A673 (cell line): Measurements from ENCODE around the gene TLE3. TPM values are rescaled to one million over a fixed set of nuclear protein-coding genes. Genes with fewer than 3 reads are reported as not detected.

Experiments used
- BruUV-seq: library from RNA; stranded (reverse); fragments of 400-500 nt; replicated peaks from 2 replicates; lab custom pipeline; 2021; lab: Mats Ljungman, UMichigan
- CTCF ChIA-PET: fragments of 300-600 bp; sonication (Branson Sonifier 250); formaldehyde crosslinking; loops from one replicate; lab custom pipeline; 2022; ENCODE audit warnings: antibody characterized with exemption; lab: Charles Lee
- POLR2A ChIA-PET: fragments of 300-600 bp; sonication (Branson Sonifier 250); formaldehyde crosslinking; loops from one replicate; lab custom pipeline; 2022; ENCODE audit warnings: antibody characterized with exemption; ENCODE audit not compliant: low non-redundant PET; lab: Charles Lee
- DNase-seq: peaks from one replicate; pipeline ENCODE4 v3.0.0-alpha.2; 2015; ENCODE audit warnings: low spot score
- H3K27ac ChIP-seq: fragments of 200-600 bp; sonication (generic); 2 replicates; pipeline ENCODE4 v1.5.1; 2016; ENCODE audit warnings: mixed run types, low read depth, mild to moderate bottlenecking, mixed read lengths, antibody characterized with exemption, low read length; ENCODE audit not compliant: poor library complexity, severe bottlenecking
- H3K27me3 ChIP-seq: fragments of 200-600 bp; sonication (generic); replicated peaks from 2 replicates; pipeline ENCODE4 v1.6.1; 2017; ENCODE audit warnings: mixed run types, low read depth, mild to moderate bottlenecking, mixed read lengths, antibody characterized with exemption, low read length; ENCODE audit not compliant: insufficient read depth, poor library complexity
- H3K36me3 ChIP-seq: fragments of 200-600 bp; sonication (generic); 2 replicates; pipeline ENCODE4 v1.6.1; 2016; ENCODE audit warnings: mixed run types, mild to moderate bottlenecking, mixed read lengths, antibody characterized with exemption, low read length; ENCODE audit not compliant: insufficient read depth, poor library complexity, severe bottlenecking
- H3K4me1 ChIP-seq: fragments of 200-600 bp; sonication (generic); 2 replicates; pipeline ENCODE4 v1.6.1; 2017; ENCODE audit warnings: mixed run types, mild to moderate bottlenecking, mixed read lengths, antibody characterized with exemption, low read length; ENCODE audit not compliant: insufficient read depth, poor library complexity, severe bottlenecking
- H3K4me3 ChIP-seq: fragments of 200-600 bp; sonication (generic); 2 replicates; pipeline ENCODE4 v1.5.1; 2016; ENCODE audit warnings: low read depth, mixed run types, mild to moderate bottlenecking, mixed read lengths, low read length; ENCODE audit not compliant: poor library complexity, severe bottlenecking
- H3K9me3 ChIP-seq: fragments of 200-600 bp; sonication (generic); 2 replicates; pipeline ENCODE4 v1.6.1; 2016; ENCODE audit warnings: mixed run types, low read depth, mild to moderate bottlenecking, mixed read lengths, antibody characterized with exemption, low read length; ENCODE audit not compliant: poor library complexity, severe bottlenecking
- CTCF ChIP-seq: fragments of 300-800, 200-600 bp; sonication (generic); conservative IDR thresholded peaks from 2 replicates; pipeline ENCODE4 v1.5.1; 2017; ENCODE audit warnings: low read depth, mild to moderate bottlenecking, antibody characterized with exemption, low read length, moderate library complexity, mixed read lengths
- EZH2 ChIP-seq: fragments of 200-600 bp; sonication (generic); IDR thresholded peaks from 2 replicates; pipeline ENCODE4 v1.6.1; 2017; ENCODE audit warnings: borderline replicate concordance, low read depth, mild to moderate bottlenecking, mixed read lengths, antibody characterized with exemption, low read length; ENCODE audit not compliant: poor library complexity, severe bottlenecking
- intact Hi-C: fragments of 100-400 bp; cut with micrococcal nuclease; formaldehyde crosslinking; loops from one replicate; pipeline ENCODE4 v1.10.0; 2022; ENCODE audit not compliant: unreplicated experiment
- total RNA-seq: library from RNA; stranded (reverse); gene quantifications from 2 replicates; pipeline ENCODE4 v1.2.3, GENCODE V29; 2021

TLE3 gene
- total RNA-seq, 1 experiment from 2014 or later: 90.4 TPM

- BruUV-seq: no TSS peak
- CTCF ChIA-PET: no interaction called here
- H3K27ac ChIP-seq: no peak overlapping the region
- POLR2A ChIA-PET: interaction anchor here (0.7 kb wide), 1 partner anchor 235 kb away, joined by 4 read pairs; no protein-coding TSS in a partner anchor
- H3K4me1 ChIP-seq: peaks cover 8% of the 10 kb centered on the region
- no peaks in the 10 kb centered on the region for H3K9me3 ChIP-seq
- H3K4me3 ChIP-seq: no peak overlapping the region
- intact Hi-C loops: no loop called here
- no peak for DNase-seq
- TF ChIP-seq EZH2 (no peak), CTCF (no peak)
- H3K36me3 ChIP-seq: no peaks in the 10 kb centered on the region
- H3K27me3 ChIP-seq: no peaks in the 10 kb centered on the region
These were observed 44.3 kb upstream of the TLE3 start for GRCh38 chr15:70142072-70142321.

GRCh38 chr15:70141376-70142071 is 43.8 kb upstream of the TLE3 start:
- peaks cover 8% of the 10 kb centered on the region for H3K4me1 ChIP-seq
- H3K9me3 ChIP-seq: no peaks in the 10 kb centered on the region
- H3K27me3 ChIP-seq: no peaks in the 10 kb centered on the region
- H3K36me3 ChIP-seq: no peaks in the 10 kb centered on the region
- intact Hi-C loops: no loop called here
- CTCF ChIA-PET: no interaction called here
- TF ChIP-seq CTCF (no peak), EZH2 (no peak)
- POLR2A ChIA-PET: interaction anchor here (0.7 kb wide), 1 partner anchor 235 kb away, joined by 4 read pairs; no protein-coding TSS in a partner anchor
- no peak for DNase-seq
- no peak overlapping the region for H3K27ac ChIP-seq
- BruUV-seq: no TSS peak
- H3K4me3 ChIP-seq: no peak overlapping the region

GRCh38 chr15:70140543-70141375 is 43.0 kb upstream of the TLE3 start:
- DNase-seq: peak; percentile 34
- no TSS peak for BruUV-seq
- no peak for TF ChIP-seq EZH2
- TF ChIP-seq CTCF: no peak
- H3K9me3 ChIP-seq: no peaks in the 10 kb centered on the region
- no peak overlapping the region for H3K4me3 ChIP-seq
- H3K27me3 ChIP-seq: no peaks in the 10 kb centered on the region
- POLR2A ChIA-PET: no interaction called here
- CTCF ChIA-PET: no interaction called here
- intact Hi-C loops: no loop called here
- peaks cover 8% of the 10 kb centered on the region for H3K4me1 ChIP-seq
- H3K36me3 ChIP-seq: no peaks in the 10 kb centered on the region
- H3K27ac ChIP-seq: no peak overlapping the region
